Central memory CD4-positive, alpha-beta T cell (primary cell): Measurements from ENCODE around the gene MID2.
"Not testable (repeated sequence)": the region's sequence is repeated elsewhere in the genome, so short reads cannot be mapped to it uniquely, and the experiment has no call there.

Experiments used
- DNase-seq: peaks from one replicate; pipeline ENCODE4 v3.0.0; 2022
- total RNA-seq, 3 experiments: gene quantifications; one replicate each; lab custom pipeline; 2026; lab: John Stamatoyannopoulos, UW

The MID2 gene, protein sequence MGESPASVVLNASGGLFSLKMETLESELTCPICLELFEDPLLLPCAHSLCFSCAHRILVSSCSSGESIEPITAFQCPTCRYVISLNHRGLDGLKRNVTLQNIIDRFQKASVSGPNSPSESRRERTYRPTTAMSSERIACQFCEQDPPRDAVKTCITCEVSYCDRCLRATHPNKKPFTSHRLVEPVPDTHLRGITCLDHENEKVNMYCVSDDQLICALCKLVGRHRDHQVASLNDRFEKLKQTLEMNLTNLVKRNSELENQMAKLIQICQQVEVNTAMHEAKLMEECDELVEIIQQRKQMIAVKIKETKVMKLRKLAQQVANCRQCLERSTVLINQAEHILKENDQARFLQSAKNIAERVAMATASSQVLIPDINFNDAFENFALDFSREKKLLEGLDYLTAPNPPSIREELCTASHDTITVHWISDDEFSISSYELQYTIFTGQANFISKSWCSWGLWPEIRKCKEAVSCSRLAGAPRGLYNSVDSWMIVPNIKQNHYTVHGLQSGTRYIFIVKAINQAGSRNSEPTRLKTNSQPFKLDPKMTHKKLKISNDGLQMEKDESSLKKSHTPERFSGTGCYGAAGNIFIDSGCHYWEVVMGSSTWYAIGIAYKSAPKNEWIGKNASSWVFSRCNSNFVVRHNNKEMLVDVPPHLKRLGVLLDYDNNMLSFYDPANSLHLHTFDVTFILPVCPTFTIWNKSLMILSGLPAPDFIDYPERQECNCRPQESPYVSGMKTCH
- 22.2 to 41.1 (median 40.2) reads per million in 3 experiments for total RNA-seq

GRCh38 chrX:107825698-107826237 lies at the start of gene MID2:
Gene MID2, plus strand, starts transcription at chrX:107825866. Its CDS starts 561 bp downstream, at chrX:107826427.
- peak; percentile 53 for DNase-seq

DNA sequence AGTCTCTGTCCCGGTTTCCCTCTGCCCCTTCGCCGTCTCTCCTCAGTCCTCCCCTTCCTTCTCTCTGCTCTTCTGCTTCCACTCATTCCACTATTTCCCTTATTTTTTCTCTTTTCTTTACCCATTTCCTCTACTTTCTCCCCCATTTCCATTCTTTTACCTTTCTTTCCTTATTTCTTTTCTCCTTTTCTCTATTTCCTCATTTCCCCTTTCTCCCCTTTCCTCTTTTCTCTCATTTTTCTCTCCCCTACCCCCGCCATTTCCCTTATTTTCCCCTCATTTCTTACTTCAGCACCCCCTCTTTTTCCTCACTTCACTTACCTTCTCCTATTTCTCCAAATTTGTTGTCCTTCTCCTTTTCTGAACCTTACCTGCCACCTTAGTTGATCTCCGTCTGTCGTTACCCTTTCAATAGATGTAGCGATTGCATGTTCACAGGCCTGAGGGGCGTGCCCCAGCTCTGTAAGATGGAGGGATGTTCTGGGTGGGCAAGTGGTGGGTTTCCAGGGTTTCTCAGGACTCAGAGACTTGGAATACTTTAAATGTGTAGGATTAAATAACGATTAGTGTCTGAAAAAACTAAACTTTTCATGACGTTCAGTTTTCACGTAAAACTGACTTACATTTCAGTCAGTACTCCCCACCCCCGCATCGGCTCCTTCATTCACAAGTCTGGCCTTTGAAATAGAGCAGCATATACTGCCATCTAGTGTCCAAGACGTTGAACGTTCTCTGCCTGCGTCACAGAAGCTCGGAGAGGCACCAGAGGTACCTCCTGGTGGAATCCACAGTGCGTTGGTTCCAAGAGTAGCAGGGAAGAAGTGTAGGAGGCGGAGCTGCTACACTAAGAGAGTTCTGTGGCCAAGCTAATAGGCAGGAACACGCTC lies 48.8 kb upstream of the MID2 start:
- DNase-seq = peak; percentile 81

DNA sequence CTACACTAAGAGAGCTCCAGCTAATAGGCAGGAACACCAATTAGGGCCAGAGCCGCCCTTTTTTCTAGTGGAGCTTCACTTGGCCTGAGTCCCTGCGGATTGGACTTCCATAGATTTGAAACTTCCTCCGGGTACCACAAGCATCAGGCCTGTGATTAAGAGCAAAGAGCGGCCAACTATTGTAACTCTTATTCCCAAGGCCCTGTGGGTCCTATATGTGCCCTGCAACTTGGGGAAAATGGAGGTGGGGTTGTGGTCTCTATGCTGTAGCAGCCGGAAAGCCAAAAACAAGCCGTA lies 48.2 kb upstream of the MID2 start, which contains the start of gene NCBP2L:
TSS of gene NCBP2L (plus strand) at position 198 of the 297 bp plus-strand sequence. CDS start 16,488 bp downstream, outside the sequence.
- no peak for DNase-seq

GRCh38 chrX:107780525-107780924 lies 45.1 kb upstream of the MID2 start:
- DNase-seq = no peak

DNA sequence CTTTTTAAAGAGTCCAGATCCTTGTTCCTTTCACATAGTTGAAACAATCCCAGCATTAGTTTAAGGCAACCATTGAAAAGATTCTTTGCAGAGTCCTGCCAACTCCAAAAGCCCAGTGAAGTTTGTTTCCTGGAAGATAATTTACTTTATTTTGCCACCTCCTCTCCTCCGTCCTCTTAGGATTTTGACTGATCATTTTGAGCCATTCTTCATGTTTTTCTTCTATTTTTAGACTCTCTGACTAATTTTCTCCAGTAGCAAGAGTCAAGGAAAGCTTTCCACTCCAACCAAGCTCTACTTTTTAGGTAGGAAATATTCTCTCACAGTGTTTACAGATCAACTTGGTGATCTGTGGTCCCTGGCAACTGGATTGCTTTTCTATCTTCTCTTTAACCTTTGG lies 37.8 kb upstream of the MID2 start:
- no peak for DNase-seq

GRCh38 chrX:107804427-107804826 lies 21.2 kb upstream of the MID2 start:
- DNase-seq = no peak

- no peak for DNase-seq
These were observed 20.5 kb upstream of the MID2 start for GRCh38 chrX:107805179-107805578.

- not testable (repeated sequence) for DNase-seq
These were observed 15.6 kb upstream of the MID2 start for GRCh38 chrX:107810053-107810452.

- DNase-seq = no peak
These were observed 6.7 kb upstream of the MID2 start for GRCh38 chrX:107818900-107819521.

GRCh38 chrX:107823042-107823441 lies 2.6 kb upstream of the MID2 start:
- no peak for DNase-seq

DNA sequence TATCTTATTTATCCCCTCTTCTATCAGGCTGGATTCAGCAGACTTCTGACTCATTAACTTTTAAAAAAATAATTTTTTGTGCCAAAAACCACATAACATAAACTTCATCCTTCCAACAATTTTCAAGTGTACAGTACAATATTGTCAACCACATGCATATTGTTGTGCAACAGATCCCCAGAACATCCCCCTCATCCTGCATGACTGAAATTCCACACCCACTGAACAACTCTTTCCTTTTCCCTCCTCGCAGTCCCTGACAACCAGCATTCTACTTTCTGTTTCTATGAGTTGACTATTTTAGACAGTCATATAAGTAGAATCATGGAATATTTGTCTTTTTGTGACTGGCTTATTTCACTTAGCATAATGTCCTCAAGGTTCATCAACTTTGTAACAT lies 2.2 kb upstream of the MID2 start:
- DNase-seq = no peak

- DNase-seq = peak; percentile 21
These were observed 768 bp downstream of the MID2 start for GRCh38 chrX:107826238-107827029.

DNA sequence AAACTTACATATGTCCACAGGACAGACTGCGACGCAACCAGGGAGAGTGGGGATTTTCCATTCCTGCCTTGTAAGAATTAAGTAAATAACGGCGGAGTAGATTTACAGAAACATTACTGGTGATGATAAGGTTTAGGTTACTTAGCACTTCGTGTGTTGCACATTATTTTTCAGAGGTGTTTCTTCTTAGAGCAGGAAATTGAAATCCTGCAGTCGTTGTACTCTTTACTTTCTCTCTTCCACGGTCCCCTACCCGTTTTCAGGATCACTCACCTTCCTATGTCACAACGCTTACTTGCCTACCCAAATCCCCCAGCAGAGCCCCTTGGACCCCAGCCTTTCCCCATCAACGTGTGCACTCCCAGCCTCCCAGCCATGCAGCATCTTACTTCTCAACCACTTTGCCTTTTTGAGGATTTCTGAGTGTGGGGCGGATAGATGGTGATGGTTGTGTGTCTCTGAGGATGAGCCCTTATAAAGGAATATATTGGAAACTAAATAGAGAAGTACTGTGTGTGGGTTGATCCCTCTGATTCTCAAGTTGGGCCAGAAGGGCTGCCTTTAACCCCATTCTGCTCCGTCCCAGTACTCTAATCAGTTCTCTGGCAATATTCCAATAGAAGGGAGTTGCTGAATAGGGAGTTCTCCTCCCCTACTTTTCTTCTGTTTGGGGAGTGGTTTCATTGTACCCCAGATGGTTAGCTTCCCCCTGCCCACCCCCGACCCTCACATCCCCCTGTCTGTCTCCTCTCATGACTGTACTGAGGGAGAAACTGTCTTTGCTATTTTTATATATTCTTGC lies 1.6 kb downstream of the MID2 start:
- no peak for DNase-seq

DNA sequence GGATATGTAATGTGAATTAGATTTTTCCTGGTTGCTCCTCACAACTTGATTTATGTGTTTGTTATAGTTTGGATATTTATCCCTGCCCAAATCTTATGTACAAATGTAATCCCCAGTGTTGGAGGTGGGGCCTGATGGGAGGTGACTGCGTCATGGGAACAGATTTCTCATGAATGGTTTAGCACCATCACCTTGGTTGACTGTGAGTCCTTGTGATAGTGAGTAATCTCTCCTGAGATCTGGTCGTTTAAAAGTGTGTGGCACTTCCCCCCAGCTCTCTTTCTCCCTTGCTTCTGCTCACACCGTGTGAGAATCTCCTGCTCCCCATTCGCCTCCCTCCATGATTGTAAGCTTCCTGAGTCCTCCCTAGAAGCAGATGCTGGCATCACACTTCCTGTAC lies 2.2 kb downstream of the MID2 start:
- DNase-seq = no peak

DNA sequence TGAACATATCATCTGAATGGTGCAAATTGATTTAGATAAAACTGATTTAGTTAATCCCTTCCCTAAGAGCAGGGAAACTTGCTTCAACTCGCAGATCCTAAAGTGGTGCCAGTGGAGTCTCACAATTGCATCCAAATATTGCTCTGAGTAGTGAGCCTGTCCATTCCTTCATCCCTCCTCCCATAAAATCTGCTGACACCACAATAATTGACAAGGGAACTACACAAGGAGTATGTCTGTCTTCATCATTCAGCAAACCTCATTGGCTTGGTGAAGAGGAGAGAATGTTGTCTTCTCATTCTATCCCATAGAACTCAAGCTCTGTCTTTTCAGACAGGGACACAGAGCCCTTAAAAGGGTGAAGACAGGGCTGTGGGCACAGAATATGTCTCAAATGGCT lies 4.2 kb downstream of the MID2 start:
- DNase-seq = no peak

DNA sequence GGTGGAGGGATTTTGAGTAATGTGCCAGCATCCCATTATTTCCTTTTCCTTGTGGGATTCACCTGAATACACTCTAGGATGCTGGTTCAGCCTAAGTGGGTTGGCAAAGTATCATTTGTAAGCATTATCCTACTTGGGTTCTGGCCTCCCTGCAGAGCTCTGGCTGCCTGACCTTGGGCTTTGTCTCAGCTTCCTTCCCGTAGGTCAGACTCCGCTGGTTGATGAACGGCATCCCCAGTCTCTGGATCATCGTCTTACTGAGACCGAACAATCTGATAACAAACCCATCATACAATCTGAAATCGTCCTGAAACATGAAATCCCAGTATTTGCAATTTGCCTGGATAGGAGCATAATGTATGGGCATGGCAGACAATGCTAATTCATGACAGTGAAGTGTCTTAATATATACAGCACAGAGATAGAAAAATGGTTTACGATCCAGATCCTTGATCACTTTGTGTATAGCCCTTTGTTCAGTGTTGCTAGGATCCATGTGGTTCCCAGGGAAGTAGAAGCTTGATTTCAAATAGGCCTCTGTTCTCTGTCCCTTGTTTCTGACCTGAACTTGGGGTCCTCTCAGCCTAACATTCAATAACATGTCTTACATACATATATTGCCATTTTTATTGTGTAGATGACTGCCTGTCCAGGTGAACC lies 5.5 kb downstream of the MID2 start:
- DNase-seq = no peak

DNA sequence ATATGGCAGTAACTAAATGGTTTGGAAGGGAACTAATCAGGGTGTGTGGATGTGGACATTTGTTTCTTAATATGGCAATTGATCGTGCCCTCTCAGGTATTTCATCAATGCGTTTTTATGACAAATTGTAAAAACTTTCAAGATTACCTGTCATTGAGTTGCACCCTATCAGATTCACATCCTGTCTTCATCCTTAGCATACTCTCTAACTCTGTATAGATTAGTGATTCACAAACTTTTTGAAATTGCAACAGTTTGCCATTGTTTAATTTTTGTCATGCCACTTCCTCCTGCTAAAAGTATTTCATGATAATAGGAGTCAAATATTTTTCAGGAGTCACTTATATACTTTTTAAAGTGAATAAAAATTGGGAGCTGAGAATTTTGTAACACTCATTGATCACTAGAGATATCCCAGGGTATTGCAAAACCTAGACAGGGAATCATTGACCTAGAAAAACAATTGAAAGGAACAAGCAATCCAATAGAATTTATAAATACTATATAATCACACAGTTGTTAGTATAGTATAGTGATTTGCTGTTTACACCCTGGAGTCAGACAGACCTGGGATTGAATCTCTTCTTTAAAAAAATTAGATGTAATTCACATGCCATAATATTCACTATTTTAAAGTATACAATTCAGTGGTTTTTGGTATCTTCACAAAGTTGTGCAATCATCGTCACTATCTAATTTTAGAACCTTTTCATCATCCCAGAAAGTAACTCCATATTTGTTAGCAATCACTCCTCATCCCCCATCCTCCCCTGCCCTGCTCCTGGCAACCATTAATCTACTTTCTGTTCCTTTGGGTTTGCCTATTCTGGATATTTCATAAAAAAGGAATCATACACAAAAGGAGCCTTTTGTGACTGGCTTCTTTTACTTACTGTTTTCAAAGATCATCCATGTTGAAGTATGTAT lies 8.9 kb downstream of the MID2 start:
- no peak for DNase-seq

GRCh38 chrX:107836958-107837357 lies 11.3 kb downstream of the MID2 start:
- DNase-seq = no peak

GRCh38 chrX:107840971-107841370 lies 15.3 kb downstream of the MID2 start:
- DNase-seq = no peak
